HG03469 (cell line): ENCODE measurements around the gene ZBTB42.
"Not testable (repeated sequence)": the region's sequence is repeated elsewhere in the genome, so short reads cannot be mapped to it uniquely, and the experiment has no call there.

Source experiments
- ATAC-seq: cut with Tn5 transposase; IDR thresholded peaks from one replicate; pipeline ENCODE4 v1.9.1; 2021; ENCODE audit warnings: mild to moderate bottlenecking, moderate library complexity, moderate number of reproducible peaks; ENCODE audit not compliant: unreplicated experiment

ZBTB42 gene

DNA sequence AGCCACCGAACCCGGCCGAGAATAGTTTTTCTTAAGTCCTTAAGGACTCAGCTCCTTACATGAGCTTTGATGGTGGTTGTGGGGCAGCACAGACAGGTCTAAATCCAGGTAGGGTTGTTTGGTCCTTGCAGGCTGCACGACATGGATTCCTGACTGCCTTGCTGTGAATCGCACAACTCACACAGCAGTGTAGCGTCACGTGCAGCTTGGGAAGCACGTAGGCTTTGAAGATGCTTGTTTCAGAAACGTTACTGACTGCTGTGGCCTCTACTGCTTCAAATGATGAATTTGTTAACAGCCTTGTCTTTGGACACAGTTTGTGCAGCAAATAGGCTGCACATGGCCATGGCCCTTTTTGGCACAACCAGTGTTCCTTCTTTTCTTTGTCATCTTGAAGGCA is 29.9 kb downstream of the ZBTB42 start:
- no peak for ATAC-seq

- ATAC-seq = not testable (repeated sequence)
Observed at GRCh38 chr14:104836171-104836935, 35.5 kb downstream of the ZBTB42 start.

- no peak for ATAC-seq
Observed at GRCh38 chr14:104841730-104842129, 40.8 kb downstream of the ZBTB42 start.

DNA sequence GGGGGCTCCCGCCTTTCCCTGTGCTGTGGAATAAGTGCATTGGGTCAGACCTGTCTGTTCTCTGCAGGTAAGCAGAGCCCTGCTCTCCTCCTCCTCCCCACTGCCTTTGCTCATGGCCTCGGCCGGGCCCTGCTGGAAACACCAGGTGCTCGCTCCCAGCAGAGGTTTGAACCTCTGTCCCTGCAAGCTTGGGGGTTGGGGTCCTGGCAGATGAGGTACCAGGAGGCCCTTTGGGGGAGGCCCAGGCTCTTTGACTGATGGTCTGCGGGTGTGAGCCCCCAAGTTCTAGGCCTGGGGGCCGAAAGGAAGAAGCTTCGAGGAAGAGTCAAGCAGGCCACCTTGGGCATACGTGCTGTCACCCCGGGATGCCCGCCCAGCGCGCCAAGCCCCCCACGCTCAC is 42.1 kb downstream of the ZBTB42 start:
- ATAC-seq = no peak

GRCh38 chr14:104843442-104844305 is 42.8 kb downstream of the ZBTB42 start:
- no peak for ATAC-seq

- no peak for ATAC-seq
Observed at GRCh38 chr14:104844306-104845032, 43.6 kb downstream of the ZBTB42 start.

GRCh38 chr14:104845033-104845666 is 44.2 kb downstream of the ZBTB42 start:
- ATAC-seq = no peak

- no peak for ATAC-seq
Observed at GRCh38 chr14:104845834-104846441, 45.0 kb downstream of the ZBTB42 start.

DNA sequence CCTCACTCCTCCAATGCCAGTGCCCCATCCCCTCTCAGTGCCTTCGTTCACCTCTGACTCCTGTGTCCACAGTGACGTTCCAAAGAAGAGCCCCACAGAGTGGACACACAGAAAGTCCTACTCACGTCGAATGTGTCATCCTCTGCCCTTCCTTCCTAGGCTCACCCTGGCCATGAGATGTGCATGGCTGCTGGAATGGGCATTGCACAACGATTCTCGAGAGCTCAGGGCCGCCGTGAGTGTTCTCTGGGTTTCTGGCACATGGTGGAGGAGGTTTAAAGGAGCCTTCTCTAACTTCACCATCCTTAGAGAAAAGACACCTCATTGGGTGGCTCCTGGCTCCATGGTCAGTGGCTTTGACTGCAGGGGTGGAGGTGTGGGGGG is 51.4 kb downstream of the ZBTB42 start:
- ATAC-seq = no peak
